Measurements from ENCODE around the gene ANKRD17. TPM values are rescaled to one million over a fixed set of nuclear protein-coding genes. Genes with fewer than 3 reads are reported as not detected.

ANKRD17 gene
- total and polyA plus RNA-seq, 9 of the 15 experiments (the other 6 are each of a cell fraction or from before 2014, with no cell fraction given): 25.5 to 86.9 (median 52.2) TPM

DNA sequence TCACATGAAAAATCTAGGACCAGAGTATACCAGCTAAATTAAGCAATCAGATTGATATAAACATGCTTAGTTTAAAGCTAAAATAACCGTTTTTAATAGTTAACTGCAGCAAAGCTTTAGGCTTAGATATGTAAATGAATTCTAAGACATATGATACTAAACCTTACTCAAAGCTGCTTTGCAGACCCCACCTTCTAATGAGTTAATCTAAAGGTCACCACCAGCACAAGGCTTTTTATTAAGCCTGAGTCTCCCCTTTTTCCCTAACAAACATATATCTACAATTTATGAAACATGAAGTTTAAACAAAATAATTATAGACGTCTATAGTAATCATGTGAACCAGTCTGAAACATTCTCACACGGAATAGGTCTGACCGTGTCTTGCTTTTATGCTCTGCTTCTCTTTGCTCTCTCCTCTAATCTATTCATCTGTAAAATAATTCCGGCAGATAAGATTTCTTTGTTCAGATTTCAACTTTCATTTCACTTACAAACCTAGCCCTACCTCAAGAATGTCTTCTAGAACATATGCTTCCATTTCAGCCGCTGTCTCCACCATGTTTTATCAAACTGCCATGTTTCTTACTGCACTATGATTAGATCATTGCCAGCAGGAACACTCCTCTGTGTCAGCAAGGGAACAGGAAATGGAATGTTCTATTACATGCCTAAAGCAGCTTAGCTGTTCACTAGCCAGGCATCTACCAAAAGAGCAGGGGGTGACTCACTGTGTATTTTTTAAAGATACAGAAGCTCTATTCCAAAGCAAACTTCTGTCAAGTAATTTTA, 35.9 kb downstream of the ANKRD17 start (continued):
- TF ChIP-seq, protein P1, sequence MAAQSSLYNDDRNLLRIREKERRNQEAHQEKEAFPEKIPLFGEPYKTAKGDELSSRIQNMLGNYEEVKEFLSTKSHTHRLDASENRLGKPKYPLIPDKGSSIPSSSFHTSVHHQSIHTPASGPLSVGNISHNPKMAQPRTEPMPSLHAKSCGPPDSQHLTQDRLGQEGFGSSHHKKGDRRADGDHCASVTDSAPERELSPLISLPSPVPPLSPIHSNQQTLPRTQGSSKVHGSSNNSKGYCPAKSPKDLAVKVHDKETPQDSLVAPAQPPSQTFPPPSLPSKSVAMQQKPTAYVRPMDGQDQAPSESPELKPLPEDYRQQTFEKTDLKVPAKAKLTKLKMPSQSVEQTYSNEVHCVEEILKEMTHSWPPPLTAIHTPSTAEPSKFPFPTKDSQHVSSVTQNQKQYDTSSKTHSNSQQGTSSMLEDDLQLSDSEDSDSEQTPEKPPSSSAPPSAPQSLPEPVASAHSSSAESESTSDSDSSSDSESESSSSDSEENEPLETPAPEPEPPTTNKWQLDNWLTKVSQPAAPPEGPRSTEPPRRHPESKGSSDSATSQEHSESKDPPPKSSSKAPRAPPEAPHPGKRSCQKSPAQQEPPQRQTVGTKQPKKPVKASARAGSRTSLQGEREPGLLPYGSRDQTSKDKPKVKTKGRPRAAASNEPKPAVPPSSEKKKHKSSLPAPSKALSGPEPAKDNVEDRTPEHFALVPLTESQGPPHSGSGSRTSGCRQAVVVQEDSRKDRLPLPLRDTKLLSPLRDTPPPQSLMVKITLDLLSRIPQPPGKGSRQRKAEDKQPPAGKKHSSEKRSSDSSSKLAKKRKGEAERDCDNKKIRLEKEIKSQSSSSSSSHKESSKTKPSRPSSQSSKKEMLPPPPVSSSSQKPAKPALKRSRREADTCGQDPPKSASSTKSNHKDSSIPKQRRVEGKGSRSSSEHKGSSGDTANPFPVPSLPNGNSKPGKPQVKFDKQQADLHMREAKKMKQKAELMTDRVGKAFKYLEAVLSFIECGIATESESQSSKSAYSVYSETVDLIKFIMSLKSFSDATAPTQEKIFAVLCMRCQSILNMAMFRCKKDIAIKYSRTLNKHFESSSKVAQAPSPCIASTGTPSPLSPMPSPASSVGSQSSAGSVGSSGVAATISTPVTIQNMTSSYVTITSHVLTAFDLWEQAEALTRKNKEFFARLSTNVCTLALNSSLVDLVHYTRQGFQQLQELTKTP (IDR thresholded peaks at IDR 0.05; ENCODE audit: low read depth in 1 of 2, partially characterized antibody in 2 of 2): peak; percentile 35 to 84
- TF ChIP-seq PTTG1 (tag; IDR thresholded peaks at IDR 0.05; ENCODE audit: low read depth) (no peak), KLF1 (tag; IDR thresholded peaks at IDR 0.05) (no peak), MTA3 (IDR thresholded peaks at IDR 0.05; ENCODE audit: borderline replicate concordance) (0 out of 2 replicates have a peak, but pooled peaks have one; percentile 16), SP1 (CRISPR knock-in tag; IDR thresholded peaks at IDR 0.05) (no peak), CBFB (CRISPR knock-in tag; IDR thresholded peaks at IDR 0.05) (no peak), RAD21 (CRISPR knock-in tag; conservative IDR thresholded peaks at IDR 0.05 in 1 of 2, IDR thresholded peaks at IDR 0.05 in 1 of 2) (no peak), ZNF282 (CRISPR knock-in tag; IDR thresholded peaks at IDR 0.05) (no peak), MCM7 (IDR thresholded peaks at IDR 0.05) (no peak), TCF3 (CRISPR knock-in tag; IDR thresholded peaks at IDR 0.05) (no peak)
- TF ChIP-seq, protein P2, sequence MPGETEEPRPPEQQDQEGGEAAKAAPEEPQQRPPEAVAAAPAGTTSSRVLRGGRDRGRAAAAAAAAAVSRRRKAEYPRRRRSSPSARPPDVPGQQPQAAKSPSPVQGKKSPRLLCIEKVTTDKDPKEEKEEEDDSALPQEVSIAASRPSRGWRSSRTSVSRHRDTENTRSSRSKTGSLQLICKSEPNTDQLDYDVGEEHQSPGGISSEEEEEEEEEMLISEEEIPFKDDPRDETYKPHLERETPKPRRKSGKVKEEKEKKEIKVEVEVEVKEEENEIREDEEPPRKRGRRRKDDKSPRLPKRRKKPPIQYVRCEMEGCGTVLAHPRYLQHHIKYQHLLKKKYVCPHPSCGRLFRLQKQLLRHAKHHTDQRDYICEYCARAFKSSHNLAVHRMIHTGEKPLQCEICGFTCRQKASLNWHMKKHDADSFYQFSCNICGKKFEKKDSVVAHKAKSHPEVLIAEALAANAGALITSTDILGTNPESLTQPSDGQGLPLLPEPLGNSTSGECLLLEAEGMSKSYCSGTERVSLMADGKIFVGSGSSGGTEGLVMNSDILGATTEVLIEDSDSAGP (CRISPR knock-in tag; IDR thresholded peaks at IDR 0.05): peak; percentile 92
- TF ChIP-seq, protein P3, sequence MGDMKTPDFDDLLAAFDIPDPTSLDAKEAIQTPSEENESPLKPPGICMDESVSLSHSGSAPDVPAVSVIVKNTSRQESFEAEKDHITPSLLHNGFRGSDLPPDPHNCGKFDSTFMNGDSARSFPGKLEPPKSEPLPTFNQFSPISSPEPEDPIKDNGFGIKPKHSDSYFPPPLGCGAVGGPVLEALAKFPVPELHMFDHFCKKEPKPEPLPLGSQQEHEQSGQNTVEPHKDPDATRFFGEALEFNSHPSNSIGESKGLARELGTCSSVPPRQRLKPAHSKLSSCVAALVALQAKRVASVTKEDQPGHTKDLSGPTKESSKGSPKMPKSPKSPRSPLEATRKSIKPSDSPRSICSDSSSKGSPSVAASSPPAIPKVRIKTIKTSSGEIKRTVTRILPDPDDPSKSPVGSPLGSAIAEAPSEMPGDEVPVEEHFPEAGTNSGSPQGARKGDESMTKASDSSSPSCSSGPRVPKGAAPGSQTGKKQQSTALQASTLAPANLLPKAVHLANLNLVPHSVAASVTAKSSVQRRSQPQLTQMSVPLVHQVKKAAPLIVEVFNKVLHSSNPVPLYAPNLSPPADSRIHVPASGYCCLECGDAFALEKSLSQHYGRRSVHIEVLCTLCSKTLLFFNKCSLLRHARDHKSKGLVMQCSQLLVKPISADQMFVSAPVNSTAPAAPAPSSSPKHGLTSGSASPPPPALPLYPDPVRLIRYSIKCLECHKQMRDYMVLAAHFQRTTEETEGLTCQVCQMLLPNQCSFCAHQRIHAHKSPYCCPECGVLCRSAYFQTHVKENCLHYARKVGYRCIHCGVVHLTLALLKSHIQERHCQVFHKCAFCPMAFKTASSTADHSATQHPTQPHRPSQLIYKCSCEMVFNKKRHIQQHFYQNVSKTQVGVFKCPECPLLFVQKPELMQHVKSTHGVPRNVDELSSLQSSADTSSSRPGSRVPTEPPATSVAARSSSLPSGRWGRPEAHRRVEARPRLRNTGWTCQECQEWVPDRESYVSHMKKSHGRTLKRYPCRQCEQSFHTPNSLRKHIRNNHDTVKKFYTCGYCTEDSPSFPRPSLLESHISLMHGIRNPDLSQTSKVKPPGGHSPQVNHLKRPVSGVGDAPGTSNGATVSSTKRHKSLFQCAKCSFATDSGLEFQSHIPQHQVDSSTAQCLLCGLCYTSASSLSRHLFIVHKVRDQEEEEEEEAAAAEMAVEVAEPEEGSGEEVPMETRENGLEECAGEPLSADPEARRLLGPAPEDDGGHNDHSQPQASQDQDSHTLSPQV (IDR thresholded peaks at IDR 0.05): 0 out of 2 replicates have a peak, but pooled peaks have one; percentile 44
- TF ChIP-seq, protein P4, sequence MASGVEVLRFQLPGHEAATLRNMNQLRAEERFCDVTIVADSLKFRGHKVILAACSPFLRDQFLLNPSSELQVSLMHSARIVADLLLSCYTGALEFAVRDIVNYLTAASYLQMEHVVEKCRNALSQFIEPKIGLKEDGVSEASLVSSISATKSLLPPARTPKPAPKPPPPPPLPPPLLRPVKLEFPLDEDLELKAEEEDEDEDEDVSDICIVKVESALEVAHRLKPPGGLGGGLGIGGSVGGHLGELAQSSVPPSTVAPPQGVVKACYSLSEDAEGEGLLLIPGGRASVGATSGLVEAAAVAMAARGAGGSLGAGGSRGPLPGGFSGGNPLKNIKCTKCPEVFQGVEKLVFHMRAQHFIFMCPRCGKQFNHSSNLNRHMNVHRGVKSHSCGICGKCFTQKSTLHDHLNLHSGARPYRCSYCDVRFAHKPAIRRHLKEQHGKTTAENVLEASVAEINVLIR (CRISPR knock-in tag; IDR thresholded peaks at IDR 0.05): no peak
- TF ChIP-seq, protein P5, sequence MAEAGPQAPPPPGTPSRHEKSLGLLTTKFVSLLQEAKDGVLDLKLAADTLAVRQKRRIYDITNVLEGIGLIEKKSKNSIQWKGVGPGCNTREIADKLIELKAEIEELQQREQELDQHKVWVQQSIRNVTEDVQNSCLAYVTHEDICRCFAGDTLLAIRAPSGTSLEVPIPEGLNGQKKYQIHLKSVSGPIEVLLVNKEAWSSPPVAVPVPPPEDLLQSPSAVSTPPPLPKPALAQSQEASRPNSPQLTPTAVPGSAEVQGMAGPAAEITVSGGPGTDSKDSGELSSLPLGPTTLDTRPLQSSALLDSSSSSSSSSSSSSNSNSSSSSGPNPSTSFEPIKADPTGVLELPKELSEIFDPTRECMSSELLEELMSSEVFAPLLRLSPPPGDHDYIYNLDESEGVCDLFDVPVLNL (CRISPR knock-in tag; IDR thresholded peaks at IDR 0.05; ENCODE audit: low read depth): no peak
